ENCODE data around the gene FTCD. TPM values are rescaled to one million over a fixed set of nuclear protein-coding genes. Genes with fewer than 3 reads are reported as not detected.

FTCD gene
- total and polyA plus RNA-seq, 2 of the 8 experiments (the other 6 are each of a cell fraction or from before 2014, with no cell fraction given) = 3.3 to 4.9 TPM

DNA sequence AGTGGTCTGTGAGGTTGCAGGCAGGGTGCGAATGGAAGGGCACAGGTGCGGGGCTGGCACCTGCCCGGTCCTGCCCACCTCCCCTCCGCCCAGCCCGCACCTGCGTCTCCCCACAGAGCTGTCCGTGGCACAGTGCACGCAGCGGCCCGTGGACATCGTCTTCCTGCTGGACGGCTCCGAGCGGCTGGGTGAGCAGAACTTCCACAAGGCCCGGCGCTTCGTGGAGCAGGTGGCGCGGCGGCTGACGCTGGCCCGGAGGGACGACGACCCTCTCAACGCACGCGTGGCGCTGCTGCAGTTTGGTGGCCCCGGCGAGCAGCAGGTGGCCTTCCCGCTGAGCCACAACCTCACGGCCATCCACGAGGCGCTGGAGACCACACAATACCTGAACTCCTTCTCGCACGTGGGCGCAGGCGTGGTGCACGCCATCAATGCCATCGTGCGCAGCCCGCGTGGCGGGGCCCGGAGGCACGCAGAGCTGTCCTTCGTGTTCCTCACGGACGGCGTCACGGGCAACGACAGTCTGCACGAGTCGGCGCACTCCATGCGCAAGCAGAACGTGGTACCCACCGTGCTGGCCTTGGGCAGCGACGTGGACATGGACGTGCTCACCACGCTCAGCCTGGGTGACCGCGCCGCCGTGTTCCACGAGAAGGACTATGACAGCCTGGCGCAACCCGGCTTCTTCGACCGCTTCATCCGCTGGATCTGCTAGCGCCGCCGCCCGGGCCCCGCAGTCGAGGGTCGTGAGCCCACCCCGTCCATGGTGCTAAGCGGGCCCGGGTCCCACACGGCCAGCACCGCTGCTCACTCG, 23.3 kb downstream of the FTCD start:
- CTCF ChIA-PET (ENCODE audit: partially characterized antibody) = interaction anchor here (0.5 kb wide), 1 partner anchor 195 kb away, joined by 3 read pairs; no protein-coding TSS in a partner anchor
- 96% methylated on average over 68 of the region's 85 CpGs; no CpG with 5 or more reads in 1 of the 2 experiments for WGBS, 2 experiments (ENCODE audit: extremely low coverage in 1 of 2, insufficient coverage in 1 of 2, insufficient read length in 1 of 2, insufficient replicate concordance in 2 of 2, low coverage in 1 of 2, low lambda C conversion rate in 2 of 2, missing lambda C conversion rate in 1 of 2)
- POLR2A ChIA-PET (ENCODE audit: partially characterized antibody) = interaction anchor here (0.8 to 1.5 kb wide), 3 partner anchors 22 to 152 kb away, joined by 3 to 5 read pairs (median 4); no protein-coding TSS in a partner anchor
- no peak for TF ChIP-seq NANOG (IDR thresholded peaks at IDR 0.05; ENCODE audit: insufficient read depth, low read depth, low read length, poor library complexity, severe bottlenecking)
- no peak for TF ChIP-seq POLR2A (IDR thresholded peaks at IDR 0.05; ENCODE audit: control extremely low read depth in 1 of 2, low read depth in 2 of 2, low read length in 2 of 2)
- no peak for TF ChIP-seq MAFK (IDR thresholded peaks at IDR 0.05; ENCODE audit: low read depth, low read length)
- TF ChIP-seq, protein P1, sequence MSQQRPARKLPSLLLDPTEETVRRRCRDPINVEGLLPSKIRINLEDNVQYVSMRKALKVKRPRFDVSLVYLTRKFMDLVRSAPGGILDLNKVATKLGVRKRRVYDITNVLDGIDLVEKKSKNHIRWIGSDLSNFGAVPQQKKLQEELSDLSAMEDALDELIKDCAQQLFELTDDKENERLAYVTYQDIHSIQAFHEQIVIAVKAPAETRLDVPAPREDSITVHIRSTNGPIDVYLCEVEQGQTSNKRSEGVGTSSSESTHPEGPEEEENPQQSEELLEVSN (IDR thresholded peaks at IDR 0.05) = no peak
- no peak for TF ChIP-seq EZH2 (IDR thresholded peaks at IDR 0.05; ENCODE audit: low read depth, low read length, severe bottlenecking)
- no peak for TF ChIP-seq NRF1 (IDR thresholded peaks at IDR 0.05; ENCODE audit: low read depth, low read length)
- no peak for TF ChIP-seq HDAC6 (IDR thresholded peaks at IDR 0.05; ENCODE audit: low read depth, low read length)
- no peak for TF ChIP-seq CEBPB (IDR thresholded peaks at IDR 0.05; ENCODE audit: low read depth, low read length)
- TF ChIP-seq, protein P2, sequence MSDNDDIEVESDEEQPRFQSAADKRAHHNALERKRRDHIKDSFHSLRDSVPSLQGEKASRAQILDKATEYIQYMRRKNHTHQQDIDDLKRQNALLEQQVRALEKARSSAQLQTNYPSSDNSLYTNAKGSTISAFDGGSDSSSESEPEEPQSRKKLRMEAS (IDR thresholded peaks at IDR 0.05) = no peak
- TF ChIP-seq ZNF274 (IDR thresholded peaks at IDR 0.05; ENCODE audit: borderline replicate concordance, extremely low read depth, low read length) = no peak
- TF ChIP-seq TBP (IDR thresholded peaks at IDR 0.05; ENCODE audit: low read depth, low read length) = no peak

More for the DNA sequence above, 23.3 kb downstream of the FTCD start:
- DNase-seq (ENCODE audit: low read depth in 1 of 2, low spot score in 2 of 2) (no peak), FAIRE-seq (no peak)
- no peak overlapping the region for H3K4ac ChIP-seq (replicated peaks; ENCODE audit: insufficient read length, low read depth, low read length)
- H3K79me2 ChIP-seq (ENCODE audit: control insufficient read depth in 1 of 2, insufficient read depth in 2 of 2, low read length in 2 of 2) = no peaks in the 10 kb centered on the region
- peaks cover 0 to 4% of the 10 kb centered on the region in 2 experiments for H4K20me1 ChIP-seq (replicated peaks in 1 of 2; ENCODE audit: control insufficient read depth in 1 of 2, insufficient read depth in 2 of 2, low read length in 2 of 2)
- H3K27me3 ChIP-seq (replicated peaks in 1 of 4; ENCODE audit: control insufficient read depth in 3 of 4, extremely low read depth in 1 of 4, insufficient read depth in 3 of 4, low read length in 3 of 4) = no peaks in the 10 kb centered on the region
- H2AFZ ChIP-seq (ENCODE audit: low read length) = no peak overlapping the region
- H2BK20ac ChIP-seq (ENCODE audit: low read length) = no peak overlapping the region
- H2AK5ac ChIP-seq (ENCODE audit: low read depth, low read length) = no peak overlapping the region
- no peak overlapping the region for H3K27ac ChIP-seq (ENCODE audit: low read depth, low read length)
- peaks cover 0 to 17% (median 0%) of the 10 kb centered on the region in 4 experiments; a peak in 2 of 7 replicates for H3K4me1 ChIP-seq (replicated peaks in 1 of 4; ENCODE audit: control insufficient read depth in 3 of 4, insufficient read depth in 4 of 4, low read length in 3 of 4)
- no peak overlapping the region for H3K9ac ChIP-seq (replicated peaks in 1 of 4; ENCODE audit: extremely low read depth in 1 of 4, low read depth in 3 of 4, low read length in 3 of 4)
- peaks cover 0 to 4% (median under 1%) of the 10 kb centered on the region in 4 experiments; a peak in 2 of 8 replicates for H3K36me3 ChIP-seq (ENCODE audit: control insufficient read depth in 2 of 4, insufficient read depth in 4 of 4, low read length in 3 of 4)
- no peak overlapping the region for H3K23ac ChIP-seq (ENCODE audit: insufficient read length)
- H2BK120ac ChIP-seq (replicated peaks; ENCODE audit: low read depth, low read length) = no peak overlapping the region
- H3K56ac ChIP-seq (replicated peaks; ENCODE audit: insufficient read length, low read depth, low read length) = no peak overlapping the region
- no peak overlapping the region for H4K91ac ChIP-seq (replicated peaks; ENCODE audit: insufficient read length, low read length)
- H3K23me2 ChIP-seq (ENCODE audit: low read depth, low read length) = peaks cover 4% of the 10 kb centered on the region; the same call in 1 of the 2 replicates
- no peak overlapping the region for H3K14ac ChIP-seq (ENCODE audit: insufficient read length)
- peak overlapping the region; percentile 60; the same call in 1 of the 2 replicates for H2BK5ac ChIP-seq (ENCODE audit: low read depth, low read length)
- no peak overlapping the region for H2BK15ac ChIP-seq (ENCODE audit: low read length)
- peak overlapping the region; percentile 75; the same call in 1 of the 2 replicates for H2BK12ac ChIP-seq (ENCODE audit: low read depth, low read length)
- H3K4me3 ChIP-seq (ENCODE audit: extremely low read depth in 1 of 4, insufficient read depth in 2 of 4, low read depth in 3 of 4, low read length in 4 of 4) = no peak overlapping the region
- H3K79me1 ChIP-seq (ENCODE audit: low read depth, low read length) = no peaks in the 10 kb centered on the region
- H3K18ac ChIP-seq (ENCODE audit: extremely low read depth, low read length) = no peak overlapping the region
- H4K8ac ChIP-seq (ENCODE audit: extremely low read depth, insufficient read depth, low read length) = no peak overlapping the region
- H4K5ac ChIP-seq (ENCODE audit: insufficient read length, low read depth, low read length) = no peak overlapping the region
- H3K4me2 ChIP-seq (ENCODE audit: insufficient read depth in 1 of 2, low read depth in 2 of 2, low read length in 2 of 2) = no peak overlapping the region
- H3K9me3 ChIP-seq (ENCODE audit: insufficient read depth in 2 of 2, low read depth in 1 of 2, low read length in 1 of 2) = no peaks in the 10 kb centered on the region; a peak in 1 of 4 replicates

Measured in H1 (cell line).